H1 (cell line): ENCODE data around the gene HECTD4.

Experiments
- CTCF ChIP-seq, 3 experiments: IDR thresholded peaks; 1 replicate in 2 of 3; 2 replicates in 1 of 3; pipeline versions ENCODE4 v1.5.1 to v1.6.1; 2011; ENCODE audit warnings: low read length in 3 of 3, mild to moderate bottlenecking in 3 of 3, inconsistent platforms in 2 of 3, low read depth in 1 of 3, moderate library complexity in 1 of 3; ENCODE audit not compliant: insufficient read depth in 1 of 3; ENCODE audit errors: control extremely low read depth in 1 of 3
- GTF2F1 ChIP-seq: IDR thresholded peaks from 2 replicates; pipeline ENCODE4 v1.6.1; 2012; ENCODE audit warnings: low read depth, low read length, improper control_type of control experiment, borderline replicate concordance
- KDM1A ChIP-seq: fragments of 200-600, 300-600 bp; sonication (generic); IDR thresholded peaks from 2 replicates; pipeline ENCODE4 v1.7.1; 2016; ENCODE audit warnings: mild to moderate bottlenecking, low read length, borderline replicate concordance
- TAF7 ChIP-seq: optimal IDR thresholded peaks from 2 replicates; pipeline ENCODE3; 2011; ENCODE audit warnings: low read depth, mild to moderate bottlenecking, inconsistent platforms, low read length, moderate library complexity, borderline replicate concordance

DNA sequence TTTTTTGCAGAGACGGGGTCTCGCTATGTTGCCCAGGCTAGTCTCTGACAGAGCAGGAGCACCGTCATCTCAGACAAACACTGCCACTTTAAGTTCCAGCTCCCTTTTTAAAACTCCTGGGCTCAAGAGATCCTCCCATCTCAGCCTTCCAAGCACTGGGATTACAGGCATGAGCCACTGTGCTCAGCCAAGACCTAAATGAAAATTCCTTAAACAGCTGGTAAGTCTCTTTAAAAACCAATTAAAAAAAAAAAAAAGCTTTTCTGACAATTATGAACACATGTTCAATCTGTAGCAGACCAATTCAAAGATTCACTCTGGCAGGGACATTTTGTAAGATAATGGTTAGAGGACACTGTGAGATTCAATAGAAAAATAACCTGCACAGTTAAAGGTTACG, 77.8 kb downstream of the HECTD4 start:
- TF ChIP-seq TAF7 (no peak), CTCF (IDR thresholded peaks at IDR 0.05; ENCODE audit: control extremely low read depth in 1 of 3, insufficient read depth in 1 of 3, low read depth in 1 of 3, low read length in 3 of 3) (no peak), GTF2F1 (no peak), KDM1A (no peak)
